IPS DF 4.7 (cell line): Measurements from ENCODE around the gene NPIPB8.
"Not testable (repeated sequence)": the region's sequence is repeated elsewhere in the genome, so short reads cannot be mapped to it uniquely, and the experiment has no call there.

Source experiments
- DNase-seq: peaks from one replicate; pipeline ENCODE4 v3.0.0-alpha.2; 2013; ENCODE audit warnings: low spot score; ENCODE audit errors: extremely low read depth

NPIPB8 gene

GRCh38 chr16:28623172-28623711 is 14.6 kb upstream of the NPIPB8 start:
- DNase-seq = no peak

- not testable (repeated sequence) for DNase-seq
Observed at GRCh38 chr16:28630905-28631304, 7.0 kb upstream of the NPIPB8 start.

- not testable (repeated sequence) for DNase-seq
Observed at GRCh38 chr16:28636093-28636823, 1.6 kb upstream of the NPIPB8 start.

- DNase-seq = not testable (repeated sequence)
Observed at GRCh38 chr16:28638359-28638758, 494 bp downstream of the NPIPB8 start.

GRCh38 chr16:28639959-28640358 is 2.1 kb downstream of the NPIPB8 start:
- not testable (repeated sequence) for DNase-seq

- DNase-seq = not testable (repeated sequence)
Observed at GRCh38 chr16:28666264-28666663, 28.4 kb downstream of the NPIPB8 start.

GRCh38 chr16:28667480-28667879 is 29.6 kb downstream of the NPIPB8 start:
- DNase-seq = not testable (repeated sequence)

- not testable (repeated sequence) for DNase-seq
Observed at GRCh38 chr16:28668199-28668598, 30.3 kb downstream of the NPIPB8 start.

GRCh38 chr16:28688327-28688952 is 50.6 kb downstream of the NPIPB8 start:
- not testable (repeated sequence) for DNase-seq

GRCh38 chr16:28689425-28689824 is 51.6 kb downstream of the NPIPB8 start:
- not testable (repeated sequence) for DNase-seq

GRCh38 chr16:28691722-28692121 is 53.9 kb downstream of the NPIPB8 start:
- not testable (repeated sequence) for DNase-seq

GRCh38 chr16:28693257-28693950 is 55.5 kb downstream of the NPIPB8 start:
- not testable (repeated sequence) for DNase-seq

- DNase-seq = not testable (repeated sequence)
Observed at GRCh38 chr16:28699792-28700191, 61.9 kb downstream of the NPIPB8 start.

- not testable (repeated sequence) for DNase-seq
Observed at GRCh38 chr16:28700349-28700748, 62.5 kb downstream of the NPIPB8 start.

- DNase-seq = not testable (repeated sequence)
Observed at GRCh38 chr16:28701384-28701783, 63.5 kb downstream of the NPIPB8 start.

- not testable (repeated sequence) for DNase-seq
Observed at GRCh38 chr16:28704246-28704645, 66.4 kb downstream of the NPIPB8 start.
